ENCODE measurements around the gene PLD3. TPM values are rescaled to one million over a fixed set of nuclear protein-coding genes. Genes with fewer than 3 reads are reported as not detected.

PLD3 gene
- total RNA-seq, 1 experiment from 2014 or later, result 328 TPM

Other genes with a start within 250 kb of the PLD3 start
- 6.2 and 12.1 TPM in 2 replicates for gene MAP3K10, start 157.3 kb upstream of the PLD3 start, total RNA-seq (2014; rRNA removed; shearing (Covaris generic))
- gene TTC9B, start 130.3 kb upstream of the PLD3 start, total RNA-seq (2014; rRNA removed; shearing (Covaris generic)), result 0.29 TPM in 1 of 2 replicates, not detected in the other
- not detected in 2 replicates for gene CCNP, start 122.0 kb upstream of the PLD3 start, total RNA-seq (2014; rRNA removed; shearing (Covaris generic))
- 76.5 and 78.4 TPM in 2 replicates for gene AKT2, start 63.4 kb upstream of the PLD3 start, total RNA-seq (2014; rRNA removed; shearing (Covaris generic))
- 6.5 and 11.0 TPM in 2 replicates for gene C19orf47, start 298 bp upstream of the PLD3 start, total RNA-seq (2014; rRNA removed; shearing (Covaris generic))
- gene HIPK4, start 41.5 kb downstream of the PLD3 start, total RNA-seq (2014; rRNA removed; shearing (Covaris generic)), result 0.38 TPM in 1 of 2 replicates, not detected in the other
- 1.5 and 2.0 TPM in 2 replicates for gene PRX, start 64.7 kb downstream of the PLD3 start, total RNA-seq (2014; rRNA removed; shearing (Covaris generic))
- gene SERTAD1, start 77.3 kb downstream of the PLD3 start, total RNA-seq (2014; rRNA removed; shearing (Covaris generic)), result 10.2 and 10.3 TPM in 2 replicates
- gene SERTAD3, start 95.6 kb downstream of the PLD3 start, total RNA-seq (2014; rRNA removed; shearing (Covaris generic)), result 20.0 and 22.6 TPM in 2 replicates
- 327 and 381 TPM in 2 replicates for gene BLVRB, start 117.0 kb downstream of the PLD3 start, total RNA-seq (2014; rRNA removed; shearing (Covaris generic))
- gene SPTBN4, start 118.3 kb downstream of the PLD3 start, total RNA-seq (2014; rRNA removed; shearing (Covaris generic)), result 2.2 and 2.3 TPM in 2 replicates
- gene SHKBP1, start 228.2 kb downstream of the PLD3 start, total RNA-seq (2014; rRNA removed; shearing (Covaris generic)), result 43.8 and 70.2 TPM in 2 replicates